Nephron progenitor cell (in vitro differentiated cells): ENCODE results near the gene DAZAP1.
A peak's percentile ranks its signal among the peaks of the same experiment; 100 is the strongest.

Experiments used
- DNase-seq: peaks from one replicate; pipeline ENCODE4 v3.0.0; 2021
- H3K27ac Mint-ChIP-seq: 2 replicates; pipeline ENCODE4 v1.8.0; 2021; ENCODE audit warnings: mild to moderate bottlenecking, moderate library complexity, mixed read lengths
- H3K27me3 Mint-ChIP-seq: 2 replicates; pipeline ENCODE4 v1.8.0; 2021; ENCODE audit warnings: mild to moderate bottlenecking, low read depth, mixed read lengths; ENCODE audit not compliant: poor library complexity
- H3K36me3 Mint-ChIP-seq: 2 replicates; pipeline ENCODE4 v1.8.0; 2021; ENCODE audit warnings: low read depth, mixed read lengths
- H3K4me1 Mint-ChIP-seq: 2 replicates; pipeline ENCODE4 v1.8.0; 2021; ENCODE audit warnings: mixed read lengths
- H3K4me3 Mint-ChIP-seq: 2 replicates; pipeline ENCODE4 v1.8.0; 2021; ENCODE audit warnings: mild to moderate bottlenecking, moderate library complexity, mixed read lengths
- H3K9me3 Mint-ChIP-seq: 2 replicates; pipeline ENCODE4 v1.8.0; 2021; ENCODE audit warnings: mild to moderate bottlenecking, moderate library complexity, mixed read lengths
- CTCF ChIP-seq: fragments of 200-600 bp; sonication (generic); IDR thresholded peaks from 2 replicates; pipeline ENCODE4 v1.5.0; 2021; ENCODE audit warnings: antibody characterized with exemption

DAZAP1 gene

DNA sequence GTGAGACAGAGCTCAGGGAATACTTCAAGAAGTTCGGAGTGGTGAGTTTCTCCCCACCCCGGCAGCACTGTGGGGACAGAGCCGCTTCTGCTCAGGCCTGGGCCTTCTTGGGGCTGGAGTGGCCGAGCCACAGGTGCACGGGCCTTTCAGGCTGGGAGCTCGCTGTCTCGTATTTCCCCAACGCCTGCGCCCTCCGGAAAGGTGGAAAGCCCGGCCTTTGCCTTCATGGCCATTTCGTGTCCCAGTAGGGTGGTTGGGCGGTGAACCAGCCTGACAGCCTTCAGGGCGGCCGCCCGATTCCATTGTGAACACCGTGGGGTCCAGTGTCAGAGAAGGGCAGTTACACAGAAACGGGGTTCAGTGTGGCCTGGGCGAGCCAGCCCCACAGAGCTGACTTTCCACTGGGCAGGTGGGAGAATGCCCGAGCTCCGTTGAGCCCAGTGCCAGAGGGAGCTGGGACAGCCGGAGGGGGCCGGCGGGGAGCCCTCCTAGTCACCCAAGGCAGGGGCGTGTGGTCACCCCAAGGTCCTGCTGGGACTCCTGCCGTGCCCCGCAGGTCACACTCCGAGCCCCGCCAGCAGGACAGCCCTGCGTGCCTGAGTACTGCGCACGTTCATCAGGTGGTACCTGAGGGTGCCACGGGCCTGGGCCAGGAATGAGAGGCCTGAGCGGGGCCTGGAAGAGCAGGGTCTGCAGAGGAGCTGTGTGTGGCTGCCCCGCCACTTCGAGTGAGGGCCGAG, 14.0 kb downstream of the DAZAP1 start:
- DNase-seq = no peak
- Mint-ChIP-seq H3K27ac (peak overlapping the region; percentile 94), H3K9me3 (no peaks in the 10 kb centered on the region), H3K36me3 (peaks cover 35% of the 10 kb centered on the region), H3K27me3 (no peaks in the 10 kb centered on the region), H3K4me3 (peak overlapping the region; percentile 54), H3K4me1 (peaks cover 85% of the 10 kb centered on the region)
- TF ChIP-seq CTCF = no peak

DNA sequence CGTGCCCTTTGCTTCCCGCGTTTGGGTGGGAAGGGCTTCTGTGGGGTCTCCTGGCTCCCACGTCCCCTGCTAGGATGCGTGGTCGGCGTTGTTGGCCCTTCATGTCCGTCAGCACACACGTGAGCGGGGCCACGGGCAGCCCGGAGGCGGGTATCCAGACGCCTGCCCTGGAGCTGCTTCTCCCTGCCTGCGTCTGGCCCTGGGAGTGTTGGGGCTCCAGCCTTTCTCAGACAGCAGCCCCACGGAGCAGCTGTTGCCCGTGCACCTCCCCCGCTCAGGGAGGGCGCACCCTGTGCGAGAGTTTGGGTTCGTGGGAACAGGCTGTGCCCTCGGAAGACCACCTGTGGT, 14.5 kb downstream of the DAZAP1 start:
- peak overlapping the region; percentile 60 for H3K4me3 Mint-ChIP-seq
- H3K36me3 Mint-ChIP-seq = peaks cover 35% of the 10 kb centered on the region
- peaks cover 85% of the 10 kb centered on the region for H3K4me1 Mint-ChIP-seq
- no peak for DNase-seq
- no peaks in the 10 kb centered on the region for H3K9me3 Mint-ChIP-seq
- peak overlapping the region; percentile 97 for H3K27ac Mint-ChIP-seq
- no peaks in the 10 kb centered on the region for H3K27me3 Mint-ChIP-seq
- TF ChIP-seq CTCF = no peak

DNA sequence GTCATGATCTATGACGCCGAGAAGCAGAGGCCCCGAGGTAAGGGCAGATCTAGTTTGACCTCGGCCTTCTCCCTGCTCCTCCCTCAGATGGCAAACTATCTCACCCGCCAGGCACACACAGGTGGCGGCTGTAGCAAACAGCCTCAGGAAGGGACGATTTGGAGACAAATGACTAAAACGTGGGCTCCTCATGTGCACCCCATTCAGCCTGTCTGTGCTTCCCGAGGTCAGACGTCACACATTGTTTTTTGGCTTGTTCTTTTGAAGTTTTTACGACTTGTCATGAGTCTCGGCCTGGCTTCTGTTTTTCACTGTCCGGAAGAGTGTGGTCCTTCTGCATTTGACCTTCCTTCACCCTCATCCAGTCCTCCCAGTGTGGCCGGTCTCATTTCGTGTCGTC, 15.0 kb downstream of the DAZAP1 start:
- H3K27me3 Mint-ChIP-seq = no peaks in the 10 kb centered on the region
- H3K4me3 Mint-ChIP-seq = peak overlapping the region; percentile 60
- DNase-seq = no peak
- no peaks in the 10 kb centered on the region for H3K9me3 Mint-ChIP-seq
- peaks cover 82% of the 10 kb centered on the region for H3K4me1 Mint-ChIP-seq
- no peak for TF ChIP-seq CTCF
- peak overlapping the region; percentile 97 for H3K27ac Mint-ChIP-seq
- peaks cover 33% of the 10 kb centered on the region for H3K36me3 Mint-ChIP-seq

DNA sequence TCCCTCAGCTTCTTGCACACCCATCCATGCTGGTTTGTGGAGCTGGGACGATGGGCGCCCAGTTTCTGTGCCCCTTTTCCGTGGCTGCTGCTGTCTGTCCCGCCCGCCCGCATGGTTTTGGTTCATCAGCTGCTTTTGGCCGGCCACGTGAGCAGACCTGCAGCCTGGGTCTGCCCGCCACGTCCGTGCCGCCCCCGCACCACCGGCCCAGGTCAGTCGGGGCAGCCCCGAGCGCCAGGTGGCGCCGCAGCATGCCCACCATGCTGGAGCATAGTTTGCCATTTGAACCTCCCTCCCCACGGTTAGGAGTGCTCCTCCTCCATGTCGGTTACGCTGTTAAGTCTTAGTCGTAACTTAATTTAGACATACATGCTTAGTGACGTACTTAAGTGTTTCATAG, 15.6 kb downstream of the DAZAP1 start:
- H3K27ac Mint-ChIP-seq = peak overlapping the region; percentile 97
- no peak for DNase-seq
- no peaks in the 10 kb centered on the region for H3K9me3 Mint-ChIP-seq
- no peak for TF ChIP-seq CTCF
- H3K4me1 Mint-ChIP-seq = peaks cover 76% of the 10 kb centered on the region
- H3K36me3 Mint-ChIP-seq = peaks cover 31% of the 10 kb centered on the region
- peak overlapping the region; percentile 63 for H3K4me3 Mint-ChIP-seq
- H3K27me3 Mint-ChIP-seq = no peaks in the 10 kb centered on the region

DNA sequence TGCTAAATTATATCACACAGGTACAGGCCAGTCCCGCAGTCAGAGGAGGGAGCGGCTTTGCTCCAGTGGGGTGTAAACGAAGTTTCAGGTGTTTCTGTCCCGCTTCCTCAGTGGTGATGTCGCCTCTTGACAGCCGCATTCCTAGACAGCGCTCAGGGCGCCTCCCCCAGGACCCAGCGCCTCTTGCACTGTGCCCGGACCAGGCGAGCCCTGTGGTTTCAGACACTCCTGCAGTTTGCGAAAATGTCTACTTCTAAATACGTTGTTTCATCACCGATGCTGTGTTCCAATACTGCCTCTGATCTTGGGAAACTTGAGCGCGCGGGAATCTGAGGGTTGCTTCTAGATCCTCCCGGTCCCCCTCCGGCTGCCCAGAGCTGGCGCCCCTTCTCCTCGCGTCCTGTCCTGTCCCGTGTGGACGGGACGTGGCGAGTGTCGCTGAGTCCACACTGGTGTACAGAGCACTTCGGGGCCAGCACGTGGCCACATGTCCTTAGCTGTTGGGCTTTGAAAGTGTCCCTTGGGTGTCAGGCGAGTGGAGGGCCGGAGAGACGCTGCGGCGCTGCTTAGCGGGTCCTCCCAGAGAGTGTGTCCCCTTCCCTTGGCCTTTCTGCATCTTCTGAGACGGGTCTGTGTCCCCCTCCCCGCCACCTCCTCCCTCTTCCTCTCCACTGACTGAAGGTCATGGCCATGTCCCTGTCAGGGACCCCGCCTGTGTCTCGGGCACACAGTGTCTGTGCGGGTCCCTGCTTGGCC, 16.2 kb downstream of the DAZAP1 start:
- TF ChIP-seq CTCF = no peak
- peaks cover 34% of the 10 kb centered on the region for H3K36me3 Mint-ChIP-seq
- H3K27me3 Mint-ChIP-seq = no peaks in the 10 kb centered on the region
- no peak for DNase-seq
- peak overlapping the region; percentile 92 for H3K27ac Mint-ChIP-seq
- H3K4me3 Mint-ChIP-seq = peak overlapping the region; percentile 63
- H3K4me1 Mint-ChIP-seq = peaks cover 71% of the 10 kb centered on the region
- H3K9me3 Mint-ChIP-seq = no peaks in the 10 kb centered on the region
